B cell (primary cell): ENCODE data around the gene NUSAP1.

Source experiments
- CTCF ChIP-seq: fragments of 200-600 bp; IDR thresholded peaks from one replicate; pipeline ENCODE4 v1.8.0; 2022; ENCODE audit warnings: antibody characterized with exemption, mild to moderate bottlenecking
- EZH2 ChIP-seq: IDR thresholded peaks from 2 replicates; pipeline ENCODE4 v1.6.1; 2012; ENCODE audit warnings: borderline replicate concordance, low read depth, mild to moderate bottlenecking, moderate library complexity, low read length; ENCODE audit not compliant: insufficient read depth, poor library complexity, severe bottlenecking

- TF ChIP-seq CTCF (no peak), EZH2 (no peak)
These were observed 96.6 kb downstream of the NUSAP1 start for GRCh38 chr15:41429003-41429890.
